ENCODE measurements around the gene ATR. TPM values are rescaled to one million over a fixed set of nuclear protein-coding genes. Genes with fewer than 3 reads are reported as not detected.

Gene ATR
- total RNA-seq, 1 experiment from 2014 or later = 15.6 TPM

DNA sequence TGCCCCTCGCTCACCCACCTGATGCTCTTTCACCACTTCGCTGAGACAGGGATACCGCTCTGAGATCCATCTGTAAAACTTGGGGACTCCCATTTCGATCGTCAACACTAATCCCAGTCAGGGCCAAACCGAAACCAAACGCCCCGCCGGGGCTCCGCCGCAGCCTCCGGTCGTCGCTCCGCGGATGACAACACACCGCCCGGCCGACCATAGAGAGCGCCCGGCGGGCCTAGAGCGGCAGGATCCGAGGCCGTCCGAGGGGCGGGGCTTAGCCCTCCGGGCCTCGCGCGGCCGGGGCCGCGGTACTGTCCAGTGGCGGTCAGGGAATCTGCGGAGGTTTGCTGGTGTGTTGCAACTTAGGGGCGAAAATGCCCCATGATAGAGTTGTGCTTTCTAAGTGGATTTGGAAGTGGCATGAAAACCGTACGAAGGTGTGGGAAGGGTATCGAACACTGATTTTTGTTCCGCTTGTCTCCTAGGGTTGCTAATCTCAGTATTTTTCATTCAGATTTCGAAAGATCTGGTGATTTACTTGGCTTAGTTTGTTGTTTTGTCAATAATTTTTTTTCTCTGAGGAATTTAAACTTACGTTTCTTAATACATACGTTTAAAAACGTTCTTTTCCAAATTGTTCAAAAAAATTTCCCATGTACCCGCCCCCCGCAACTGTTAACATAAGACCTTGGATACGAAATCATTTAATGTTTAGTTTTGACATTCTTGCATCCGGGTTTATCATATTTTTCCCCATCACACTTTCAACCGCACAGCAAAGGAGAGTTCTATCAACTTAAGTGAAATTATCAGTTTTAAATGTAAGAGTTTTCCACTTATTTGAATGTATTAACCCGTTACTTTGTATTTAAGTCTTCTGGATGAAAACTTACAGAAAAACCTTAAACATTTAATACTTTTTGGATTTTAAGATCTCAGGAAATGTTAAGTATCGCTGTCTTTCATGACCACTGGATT, 130.4 kb downstream of the ATR start, which contains the start of gene XRN1:
TSS of gene XRN1 (minus strand) at position 186 of the 972 bp plus-strand sequence. CDS start at position 93, 93 bp downstream.
- TF ChIP-seq EZH2 (IDR thresholded peaks at IDR 0.05; ENCODE audit: low read length, unreplicated experiment) = no peak
- TF ChIP-seq, protein P1, sequence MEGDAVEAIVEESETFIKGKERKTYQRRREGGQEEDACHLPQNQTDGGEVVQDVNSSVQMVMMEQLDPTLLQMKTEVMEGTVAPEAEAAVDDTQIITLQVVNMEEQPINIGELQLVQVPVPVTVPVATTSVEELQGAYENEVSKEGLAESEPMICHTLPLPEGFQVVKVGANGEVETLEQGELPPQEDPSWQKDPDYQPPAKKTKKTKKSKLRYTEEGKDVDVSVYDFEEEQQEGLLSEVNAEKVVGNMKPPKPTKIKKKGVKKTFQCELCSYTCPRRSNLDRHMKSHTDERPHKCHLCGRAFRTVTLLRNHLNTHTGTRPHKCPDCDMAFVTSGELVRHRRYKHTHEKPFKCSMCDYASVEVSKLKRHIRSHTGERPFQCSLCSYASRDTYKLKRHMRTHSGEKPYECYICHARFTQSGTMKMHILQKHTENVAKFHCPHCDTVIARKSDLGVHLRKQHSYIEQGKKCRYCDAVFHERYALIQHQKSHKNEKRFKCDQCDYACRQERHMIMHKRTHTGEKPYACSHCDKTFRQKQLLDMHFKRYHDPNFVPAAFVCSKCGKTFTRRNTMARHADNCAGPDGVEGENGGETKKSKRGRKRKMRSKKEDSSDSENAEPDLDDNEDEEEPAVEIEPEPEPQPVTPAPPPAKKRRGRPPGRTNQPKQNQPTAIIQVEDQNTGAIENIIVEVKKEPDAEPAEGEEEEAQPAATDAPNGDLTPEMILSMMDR (conservative IDR thresholded peaks at IDR 0.05; ENCODE audit: low read depth, low read length) = no peak
- TF ChIP-seq EZH2phosphoT487 (IDR thresholded peaks at IDR 0.05; ENCODE audit: borderline replicate concordance, low read length) = no peak
- ATAC-seq (peak; percentile 97), DNase-seq (peak; percentile 91)
- peaks cover 4% of the 10 kb centered on the region; the same call in 1 of the 2 replicates for H3K36me3 ChIP-seq (ENCODE audit: low read depth, low read length)
- no peaks in the 10 kb centered on the region for H4K20me1 ChIP-seq (ENCODE audit: low read length)
- H3K27me3 ChIP-seq (ENCODE audit: low read length) = no peaks in the 10 kb centered on the region
- intact Hi-C loops (cut with micrococcal nuclease) = loop anchor here (2.0 to 5.0 kb wide), 3 partner anchors 53 to 129 kb away; partner anchors contain the start of gene ATR
- H3K9me3 ChIP-seq (ENCODE audit: low read length) = no peaks in the 10 kb centered on the region
- CTCF ChIA-PET = interaction anchor here (0.6 kb wide), 1 partner anchor 249 kb away, joined by 3 read pairs; no protein-coding TSS in a partner anchor
- BruUV-seq (replicated peaks) = TSS peak; percentile 72
- H3K27ac ChIP-seq (ENCODE audit: low read length) = peak within 1 kb of the TSS; percentile 59
- H3K9me2 ChIP-seq (replicated peaks; ENCODE audit: low read length) = no peaks in the 10 kb centered on the region
- no peaks in the 10 kb centered on the region for H3F3A ChIP-seq (ENCODE audit: low read length, unreplicated experiment)
- POLR2A ChIA-PET (ENCODE audit: unreplicated experiment) = no interaction called here
- H3K4me3 ChIP-seq (ENCODE audit: low read length) = peak within 1 kb of the TSS; percentile 98
- peaks cover 47% of the 10 kb centered on the region for H3K79me2 ChIP-seq (ENCODE audit: low read length)
- peak within 1 kb of the TSS; percentile 99 for H3K4me2 ChIP-seq (ENCODE audit: low read length)
- H3K4me1 ChIP-seq (ENCODE audit: insufficient read depth, low read length) = peaks cover 19% of the 10 kb centered on the region
- peak within 1 kb of the TSS; percentile 96 for H3K9ac ChIP-seq (ENCODE audit: low read length)
- H2AFZ ChIP-seq (ENCODE audit: low read length) = peak within 1 kb of the TSS; percentile 97

DNA sequence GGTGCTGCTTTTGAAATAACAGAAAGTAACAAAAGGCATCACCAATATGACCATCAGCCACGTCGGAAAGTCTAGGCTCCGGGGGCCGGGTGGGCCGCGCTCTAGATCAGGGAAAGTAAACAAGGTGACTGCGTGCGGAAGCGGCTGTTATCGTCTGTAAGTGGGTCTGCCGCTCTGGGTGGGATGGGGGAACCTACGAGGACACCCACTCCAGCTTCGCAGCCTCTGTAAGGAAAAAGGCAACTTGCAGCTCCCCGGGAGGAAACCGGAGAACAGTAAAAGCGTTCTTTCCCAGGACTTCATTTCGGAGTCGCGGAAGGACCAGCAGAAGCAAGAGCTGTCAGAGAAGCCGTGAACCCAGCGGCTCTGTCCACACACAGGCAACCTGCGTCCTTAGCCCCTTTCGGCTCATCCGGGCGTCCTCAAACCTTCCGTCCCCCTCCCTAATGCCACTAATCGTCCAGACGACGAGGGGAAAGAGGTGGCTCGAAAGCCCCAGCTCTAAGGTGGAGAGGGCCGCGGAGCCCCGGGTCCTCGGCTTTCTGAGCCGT, 131.2 kb downstream of the ATR start:
- Histone ChIP-seq H3K79me2 (ENCODE audit: low read length) (peaks cover 49% of the 10 kb centered on the region), H3K4me1 (ENCODE audit: insufficient read depth, low read length) (peaks cover 19% of the 10 kb centered on the region), H3K27ac (ENCODE audit: low read length) (peak overlapping the region; percentile 59), H3K9ac (ENCODE audit: low read length) (peak overlapping the region; percentile 96), H3K4me2 (ENCODE audit: low read length) (peak overlapping the region; percentile 99), H3F3A (ENCODE audit: low read length, unreplicated experiment) (no peaks in the 10 kb centered on the region), H3K36me3 (ENCODE audit: low read depth, low read length) (peaks cover 4% of the 10 kb centered on the region; the same call in 1 of the 2 replicates), H2AFZ (ENCODE audit: low read length) (peak overlapping the region; percentile 97), H3K27me3 (ENCODE audit: low read length) (no peaks in the 10 kb centered on the region), H3K9me3 (ENCODE audit: low read length) (no peaks in the 10 kb centered on the region), H4K20me1 (ENCODE audit: low read length) (no peaks in the 10 kb centered on the region), H3K9me2 (replicated peaks; ENCODE audit: low read length) (no peaks in the 10 kb centered on the region), H3K4me3 (ENCODE audit: low read length) (peak overlapping the region; percentile 98)
- DNase-seq (peak; percentile 13), ATAC-seq (peak; percentile 42)
- POLR2A ChIA-PET (ENCODE audit: unreplicated experiment) = no interaction called here
- TF ChIP-seq, protein P1 (conservative IDR thresholded peaks at IDR 0.05; ENCODE audit: low read depth, low read length) = no peak
- no peak for TF ChIP-seq EZH2 (IDR thresholded peaks at IDR 0.05; ENCODE audit: low read length, unreplicated experiment)
- no peak for TF ChIP-seq EZH2phosphoT487 (IDR thresholded peaks at IDR 0.05; ENCODE audit: borderline replicate concordance, low read length)
- CTCF ChIA-PET = interaction anchor here (0.6 kb wide), 1 partner anchor 248 kb away, joined by 3 read pairs; no protein-coding TSS in a partner anchor
- BruUV-seq (replicated peaks) = TSS peak; percentile 43
- intact Hi-C loops (cut with micrococcal nuclease) = loop anchor here (2.0 to 5.0 kb wide), 3 partner anchors 53 to 130 kb away; partner anchors contain the start of gene ATR
